Suprapubic skin (tissue), 4 donors: ENCODE results near the gene GCNT3. TPM values are rescaled to one million over a fixed set of nuclear protein-coding genes. Genes with fewer than 3 reads are reported as not detected.

Experiments
- DNase-seq, 2 donors: peaks; one replicate each; pipeline ENCODE4 v3.0.0-alpha.2; 2019; ENCODE audit warnings: low spot score in 2 of 2
- H3K27ac ChIP-seq: fragments of 200-600 bp; sonication (generic); one replicate; pipeline ENCODE4 v1.5.1; 2019
- H3K27me3 ChIP-seq: fragments of 200-600 bp; sonication (generic); one replicate; pipeline ENCODE4 v1.5.1; 2019
- H3K36me3 ChIP-seq: fragments of 200-600 bp; sonication (generic); one replicate; pipeline ENCODE4 v1.5.1; 2019
- H3K4me1 ChIP-seq: fragments of 200-600 bp; sonication (generic); one replicate; pipeline ENCODE4 v1.5.1; 2019
- H3K4me3 ChIP-seq: fragments of 200-600 bp; sonication (generic); one replicate; pipeline ENCODE4 v1.5.1; 2019; ENCODE audit warnings: mild to moderate bottlenecking
- H3K9me3 ChIP-seq: fragments of 200-600 bp; sonication (generic); one replicate; pipeline ENCODE4 v1.5.1; 2019
- EP300 ChIP-seq: sonication (generic); formaldehyde crosslinking; IDR thresholded peaks from one replicate; pipeline ENCODE4 v1.6.1; 2017; ENCODE audit warnings: antibody characterized with exemption
- POLR2A ChIP-seq, 2 donors: fragments of 450-650 bp; IDR thresholded peaks; one replicate each; pipeline ENCODE4 v1.6.1; 2017; ENCODE audit warnings: antibody characterized with exemption in 2 of 2, mild to moderate bottlenecking in 2 of 2, moderate library complexity in 2 of 2
- POLR2AphosphoS5 ChIP-seq, 3 donors: sonication (generic); formaldehyde crosslinking; IDR thresholded peaks; one replicate each; pipeline ENCODE4 v1.6.1; 2017; ENCODE audit warnings: antibody characterized with exemption in 3 of 3
- WGBS: methylation state at CpG from one replicate; pipeline ENCODE4 v1.1.5; 2018; 5-methylcytosine and 5-hydroxymethylcytosine counted together
- total RNA-seq, 4 donors: library from RNA; depleted of rRNA; stranded (reverse); fragments of >200 nt; gene quantifications; one replicate each; pipeline ENCODE4 v1.1.0, GENCODE V29; 2016
- TF ChIP-seq, protein P1 (sequence below), 2 donors: fragments of 200-600 bp in 1 of 2; fragments of 450-650 bp in 1 of 2; sonication (generic) in 1 of 2; IDR thresholded peaks; one replicate each; pipeline ENCODE4 v1.5.1; 2016 to 2019; ENCODE audit warnings: antibody characterized with exemption in 2 of 2, mild to moderate bottlenecking in 1 of 2, moderate library complexity in 1 of 2

The GCNT3 gene
- total RNA-seq, 4 donors from 2014 or later: 0.13 to 0.23 TPM; not detected in 2

DNA sequence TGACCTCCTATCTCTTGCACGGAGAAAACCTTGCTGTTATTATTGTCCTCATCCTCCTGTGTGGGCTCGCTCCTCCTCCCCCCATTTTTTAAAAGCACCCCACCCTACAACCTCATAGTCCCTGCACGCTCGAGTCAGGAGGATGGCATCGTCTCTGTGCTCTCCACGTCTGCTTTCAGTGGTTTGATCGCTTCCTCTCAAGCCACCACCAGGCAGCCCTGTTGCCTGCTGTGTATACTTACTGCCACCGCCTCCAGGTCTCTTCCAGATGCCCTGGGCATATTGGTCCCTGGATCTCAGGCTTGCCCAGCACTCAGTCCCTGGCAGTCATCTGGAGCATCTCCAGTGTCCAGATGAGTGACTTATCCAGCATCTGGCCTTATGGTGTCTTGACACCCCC lies 42.1 kb upstream of the GCNT3 start:
- no peak for DNase-seq
- H3K36me3 ChIP-seq: no peaks in the 10 kb centered on the region
- TF ChIP-seq, protein P1, sequence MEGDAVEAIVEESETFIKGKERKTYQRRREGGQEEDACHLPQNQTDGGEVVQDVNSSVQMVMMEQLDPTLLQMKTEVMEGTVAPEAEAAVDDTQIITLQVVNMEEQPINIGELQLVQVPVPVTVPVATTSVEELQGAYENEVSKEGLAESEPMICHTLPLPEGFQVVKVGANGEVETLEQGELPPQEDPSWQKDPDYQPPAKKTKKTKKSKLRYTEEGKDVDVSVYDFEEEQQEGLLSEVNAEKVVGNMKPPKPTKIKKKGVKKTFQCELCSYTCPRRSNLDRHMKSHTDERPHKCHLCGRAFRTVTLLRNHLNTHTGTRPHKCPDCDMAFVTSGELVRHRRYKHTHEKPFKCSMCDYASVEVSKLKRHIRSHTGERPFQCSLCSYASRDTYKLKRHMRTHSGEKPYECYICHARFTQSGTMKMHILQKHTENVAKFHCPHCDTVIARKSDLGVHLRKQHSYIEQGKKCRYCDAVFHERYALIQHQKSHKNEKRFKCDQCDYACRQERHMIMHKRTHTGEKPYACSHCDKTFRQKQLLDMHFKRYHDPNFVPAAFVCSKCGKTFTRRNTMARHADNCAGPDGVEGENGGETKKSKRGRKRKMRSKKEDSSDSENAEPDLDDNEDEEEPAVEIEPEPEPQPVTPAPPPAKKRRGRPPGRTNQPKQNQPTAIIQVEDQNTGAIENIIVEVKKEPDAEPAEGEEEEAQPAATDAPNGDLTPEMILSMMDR (IDR thresholded peaks at IDR 0.05): no peak
- H3K4me1 ChIP-seq: no peaks in the 10 kb centered on the region
- H3K4me3 ChIP-seq: no peak overlapping the region
- no peaks in the 10 kb centered on the region for H3K27me3 ChIP-seq
- 91% methylated on average over 8 of the region's 8 CpGs for WGBS
- H3K27ac ChIP-seq: no peak overlapping the region
- H3K9me3 ChIP-seq: no peaks in the 10 kb centered on the region

DNA sequence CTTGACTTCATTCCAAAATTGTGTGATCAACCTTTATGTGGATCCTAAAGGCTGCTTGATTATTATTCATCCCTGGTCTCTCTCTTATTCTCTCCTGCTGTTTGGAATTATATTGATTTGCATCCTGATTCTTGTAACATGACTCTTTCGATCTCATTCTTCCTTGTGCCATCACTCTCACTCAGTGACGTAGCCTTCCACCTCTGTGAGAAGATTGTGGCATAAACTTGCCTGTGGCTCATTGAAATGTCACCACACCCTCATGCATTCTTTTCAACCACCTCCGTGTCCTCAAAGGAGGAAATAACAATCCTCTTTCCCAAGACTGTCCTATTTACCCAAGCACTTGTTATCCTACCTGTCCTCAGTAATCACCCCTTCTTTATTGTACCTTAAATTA lies 41.3 kb upstream of the GCNT3 start:
- H3K9me3 ChIP-seq: no peaks in the 10 kb centered on the region
- H3K27ac ChIP-seq: no peak overlapping the region
- no peak for TF ChIP-seq POLR2AphosphoS5 (IDR thresholded peaks at IDR 0.05)
- WGBS: 40% methylated on average over 3 of the region's 3 CpGs
- H3K36me3 ChIP-seq: no peaks in the 10 kb centered on the region
- H3K4me1 ChIP-seq: no peaks in the 10 kb centered on the region
- no peak overlapping the region for H3K4me3 ChIP-seq
- no peak for DNase-seq
- H3K27me3 ChIP-seq: no peaks in the 10 kb centered on the region

DNA sequence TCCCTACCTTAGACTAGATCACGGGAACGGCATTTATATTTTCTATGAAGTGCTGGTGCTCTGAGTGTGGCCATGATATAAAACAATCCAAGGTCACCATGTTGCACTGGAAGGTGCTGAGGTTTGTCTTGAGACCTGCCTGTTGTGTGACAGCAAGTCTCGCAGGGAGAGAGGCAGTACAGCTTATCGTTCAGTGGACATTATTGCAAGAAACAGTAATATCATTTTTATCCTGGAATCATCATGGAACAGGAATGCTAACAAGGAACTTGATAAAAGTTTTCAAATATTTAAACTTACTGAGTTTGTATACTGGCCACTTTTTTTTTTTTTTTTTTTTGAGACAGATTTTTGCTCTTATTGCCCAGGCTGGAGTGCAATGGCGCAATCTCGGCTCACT lies 40.0 kb upstream of the GCNT3 start:
- Histone ChIP-seq H3K4me1 (no peaks in the 10 kb centered on the region), H3K4me3 (no peak overlapping the region), H3K9me3 (no peaks in the 10 kb centered on the region), H3K36me3 (no peaks in the 10 kb centered on the region), H3K27me3 (no peaks in the 10 kb centered on the region), H3K27ac (no peak overlapping the region)
- DNase-seq: no peak
- WGBS: 97% methylated on average over 6 of the region's 6 CpGs
- TF ChIP-seq POLR2A (IDR thresholded peaks at IDR 0.05): no peak
- TF ChIP-seq EP300: no peak
- TF ChIP-seq, protein P1 (IDR thresholded peaks at IDR 0.05): no peak
- TF ChIP-seq POLR2AphosphoS5 (IDR thresholded peaks at IDR 0.05): no peak

DNA sequence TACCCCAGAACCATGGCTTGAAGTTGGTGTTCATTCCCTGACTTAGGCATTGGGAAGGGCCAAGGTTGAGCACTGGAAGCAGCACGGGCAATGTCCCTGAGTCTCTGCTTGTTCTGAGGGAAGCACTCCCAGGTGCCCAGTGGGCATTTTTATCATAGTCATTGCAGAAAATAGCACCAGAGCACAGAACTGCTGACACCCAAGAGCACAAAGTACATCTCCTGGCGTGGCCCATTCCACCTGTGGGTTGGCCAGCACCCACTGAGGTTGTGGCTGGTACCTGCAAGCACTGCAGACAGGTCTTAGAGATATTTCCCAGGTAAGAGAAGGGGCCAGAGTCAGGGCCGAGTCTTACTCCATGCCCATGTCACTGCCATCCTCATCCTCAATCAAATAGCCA lies 28.5 kb upstream of the GCNT3 start:
- no peak for DNase-seq
- Histone ChIP-seq H3K27me3 (no peaks in the 10 kb centered on the region), H3K4me1 (no peaks in the 10 kb centered on the region), H3K27ac (no peak overlapping the region), H3K36me3 (no peaks in the 10 kb centered on the region), H3K9me3 (no peaks in the 10 kb centered on the region), H3K4me3 (no peak overlapping the region)
- TF ChIP-seq EP300: no peak
- TF ChIP-seq, protein P1 (IDR thresholded peaks at IDR 0.05): no peak
- TF ChIP-seq POLR2AphosphoS5 (IDR thresholded peaks at IDR 0.05): no peak
- TF ChIP-seq POLR2A (IDR thresholded peaks at IDR 0.05): no peak
- 94% methylated on average over 2 of the region's 3 CpGs for WGBS

DNA sequence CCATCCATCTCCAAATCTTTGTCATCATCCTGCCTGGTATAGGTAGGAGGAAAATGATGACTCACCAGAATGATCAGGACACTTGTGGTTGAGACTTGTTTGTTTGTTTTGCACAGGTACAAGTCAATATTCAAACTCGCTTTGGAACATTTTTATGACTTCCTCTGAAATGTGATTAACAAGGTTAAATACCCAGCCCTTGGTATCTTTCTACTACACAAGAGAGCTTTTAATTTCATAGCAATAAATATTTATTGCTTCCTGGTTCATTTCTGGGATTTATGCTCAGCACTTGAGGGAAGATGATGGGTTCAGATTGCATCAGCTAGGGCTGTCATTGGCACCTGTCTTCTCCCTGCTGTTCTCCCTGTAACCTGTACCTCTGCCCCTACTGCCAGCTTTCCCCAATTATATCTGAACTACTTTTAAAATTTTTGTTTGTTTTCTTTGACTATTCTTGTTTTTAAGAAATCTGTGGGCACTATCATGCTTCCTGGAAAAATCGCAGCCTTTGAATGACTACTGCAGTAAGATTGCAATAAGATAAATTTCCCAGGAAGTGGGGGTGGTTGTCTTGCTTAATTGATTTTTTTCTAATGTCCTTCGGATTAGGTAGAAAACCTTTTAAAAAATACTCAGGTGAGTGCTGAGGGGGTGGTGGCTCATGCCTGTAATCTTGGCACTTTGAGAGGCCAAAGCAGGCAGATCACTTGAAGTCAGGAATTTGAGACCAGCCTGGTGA lies 24.3 kb upstream of the GCNT3 start:
- Histone ChIP-seq H3K36me3 (no peaks in the 10 kb centered on the region), H3K4me3 (no peak overlapping the region), H3K4me1 (no peaks in the 10 kb centered on the region), H3K9me3 (no peaks in the 10 kb centered on the region), H3K27me3 (no peaks in the 10 kb centered on the region), H3K27ac (no peak overlapping the region)
- WGBS: 39% methylated on average over 3 of the region's 3 CpGs
- TF ChIP-seq, protein P1 (IDR thresholded peaks at IDR 0.05): no peak
- no peak for TF ChIP-seq POLR2A (IDR thresholded peaks at IDR 0.05)
- no peak for TF ChIP-seq EP300
- TF ChIP-seq POLR2AphosphoS5 (IDR thresholded peaks at IDR 0.05): no peak
- no peak for DNase-seq

DNA sequence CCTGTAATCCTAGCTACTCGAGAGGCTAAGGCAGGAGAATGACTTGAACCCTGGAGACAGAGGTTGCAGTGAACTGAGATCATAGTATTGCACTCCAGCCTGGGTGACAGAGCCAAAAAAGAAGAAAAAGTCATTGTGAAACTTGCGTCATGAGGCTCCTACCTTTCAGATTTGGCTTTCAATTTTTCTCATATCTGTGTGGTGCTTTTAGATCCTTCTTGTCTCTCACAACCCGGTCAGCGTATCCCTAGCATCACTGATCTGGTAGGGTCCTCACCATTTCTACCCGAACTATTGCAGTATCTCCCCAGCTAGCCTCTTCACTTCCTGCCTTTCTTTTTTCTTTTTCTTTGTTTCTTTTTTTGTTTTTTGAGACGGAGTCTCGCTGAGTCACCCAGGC lies 21.6 kb upstream of the GCNT3 start:
- Histone ChIP-seq H3K4me3 (no peak overlapping the region), H3K27me3 (no peaks in the 10 kb centered on the region), H3K27ac (no peak overlapping the region), H3K36me3 (no peaks in the 10 kb centered on the region), H3K4me1 (no peaks in the 10 kb centered on the region), H3K9me3 (no peaks in the 10 kb centered on the region)
- no peak for DNase-seq
- TF ChIP-seq POLR2A (IDR thresholded peaks at IDR 0.05): no peak
- TF ChIP-seq, protein P1 (IDR thresholded peaks at IDR 0.05): no peak
- TF ChIP-seq EP300: no peak
- no peak for TF ChIP-seq POLR2AphosphoS5 (IDR thresholded peaks at IDR 0.05)
- 83% methylated on average over 7 of the region's 7 CpGs for WGBS
